WTC11 (cell line): Measurements from ENCODE around the gene HRH4.

Experiments
- ATF1 ChIP-seq: sonication (generic); formaldehyde crosslinking; IDR thresholded peaks from 2 replicates; pipeline ENCODE4 v1.8.1; 2023; ENCODE audit warnings: mild to moderate bottlenecking, moderate library complexity, missing genetic modification reagents
- ETV6 ChIP-seq: sonication (generic); formaldehyde crosslinking; IDR thresholded peaks from 2 replicates; pipeline ENCODE4 v1.8.1; 2022; ENCODE audit warnings: mild to moderate bottlenecking, missing genetic modification reagents
- NFE2L1 ChIP-seq: sonication (generic); formaldehyde crosslinking; IDR thresholded peaks from 2 replicates; pipeline ENCODE4 v1.8.1; 2023; ENCODE audit warnings: missing genetic modification reagents
- NFYB ChIP-seq: sonication (generic); formaldehyde crosslinking; conservative IDR thresholded peaks from 2 replicates; pipeline ENCODE4 v1.8.0; 2022; ENCODE audit warnings: low read depth, missing genetic modification reagents
- ZNF232 ChIP-seq: sonication (generic); formaldehyde crosslinking; IDR thresholded peaks from 2 replicates; pipeline ENCODE4 v1.8.0; 2022; ENCODE audit warnings: mild to moderate bottlenecking, missing genetic modification reagents
- ZNF263 ChIP-seq: sonication (generic); formaldehyde crosslinking; IDR thresholded peaks from 2 replicates; pipeline ENCODE4 v1.8.1; 2022; ENCODE audit warnings: low read depth, mild to moderate bottlenecking, moderate library complexity, missing genetic modification reagents
- TF ChIP-seq, protein P1 (sequence below): fragments of 200-600 bp; IDR thresholded peaks from 2 replicates; pipeline ENCODE4 v1.8.0; 2022; ENCODE audit warnings: antibody characterized with exemption
- TF ChIP-seq, protein P2 (sequence below): fragments of 250-450 bp; sonication (Bioruptor Pico); IDR thresholded peaks from 2 replicates; pipeline ENCODE4 v1.9.0; 2021; ENCODE audit warnings: mild to moderate bottlenecking

DNA sequence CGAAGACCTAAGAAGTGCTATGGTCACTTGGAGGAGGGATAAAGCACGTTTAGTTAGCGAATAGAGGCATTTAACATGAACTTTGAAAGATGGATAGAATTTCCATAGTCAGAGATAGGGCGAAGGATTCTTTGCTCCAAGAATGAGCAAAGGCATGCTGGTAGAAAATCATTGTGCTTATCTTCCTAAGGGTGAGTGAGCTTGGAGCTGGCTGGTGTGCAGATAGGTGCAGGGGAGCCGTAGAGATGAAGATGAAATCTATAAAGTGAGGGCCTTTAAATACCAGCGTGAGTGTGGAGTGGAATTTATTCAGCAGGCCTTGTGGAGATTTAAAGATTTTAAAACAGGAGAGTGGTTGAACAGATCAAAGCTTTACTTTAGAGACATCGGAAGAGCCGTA is 1.6 kb downstream of the HRH4 start:
- TF ChIP-seq, protein P1, sequence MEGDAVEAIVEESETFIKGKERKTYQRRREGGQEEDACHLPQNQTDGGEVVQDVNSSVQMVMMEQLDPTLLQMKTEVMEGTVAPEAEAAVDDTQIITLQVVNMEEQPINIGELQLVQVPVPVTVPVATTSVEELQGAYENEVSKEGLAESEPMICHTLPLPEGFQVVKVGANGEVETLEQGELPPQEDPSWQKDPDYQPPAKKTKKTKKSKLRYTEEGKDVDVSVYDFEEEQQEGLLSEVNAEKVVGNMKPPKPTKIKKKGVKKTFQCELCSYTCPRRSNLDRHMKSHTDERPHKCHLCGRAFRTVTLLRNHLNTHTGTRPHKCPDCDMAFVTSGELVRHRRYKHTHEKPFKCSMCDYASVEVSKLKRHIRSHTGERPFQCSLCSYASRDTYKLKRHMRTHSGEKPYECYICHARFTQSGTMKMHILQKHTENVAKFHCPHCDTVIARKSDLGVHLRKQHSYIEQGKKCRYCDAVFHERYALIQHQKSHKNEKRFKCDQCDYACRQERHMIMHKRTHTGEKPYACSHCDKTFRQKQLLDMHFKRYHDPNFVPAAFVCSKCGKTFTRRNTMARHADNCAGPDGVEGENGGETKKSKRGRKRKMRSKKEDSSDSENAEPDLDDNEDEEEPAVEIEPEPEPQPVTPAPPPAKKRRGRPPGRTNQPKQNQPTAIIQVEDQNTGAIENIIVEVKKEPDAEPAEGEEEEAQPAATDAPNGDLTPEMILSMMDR = no peak
- TF ChIP-seq ZNF232 (no peak), NFYB (CRISPR knock-in tag) (no peak), NFE2L1 (CRISPR knock-in tag) (no peak), ATF1 (CRISPR knock-in tag) (no peak), ETV6 (CRISPR knock-in tag) (no peak), ZNF263 (CRISPR knock-in tag) (no peak)
- TF ChIP-seq, protein P2, sequence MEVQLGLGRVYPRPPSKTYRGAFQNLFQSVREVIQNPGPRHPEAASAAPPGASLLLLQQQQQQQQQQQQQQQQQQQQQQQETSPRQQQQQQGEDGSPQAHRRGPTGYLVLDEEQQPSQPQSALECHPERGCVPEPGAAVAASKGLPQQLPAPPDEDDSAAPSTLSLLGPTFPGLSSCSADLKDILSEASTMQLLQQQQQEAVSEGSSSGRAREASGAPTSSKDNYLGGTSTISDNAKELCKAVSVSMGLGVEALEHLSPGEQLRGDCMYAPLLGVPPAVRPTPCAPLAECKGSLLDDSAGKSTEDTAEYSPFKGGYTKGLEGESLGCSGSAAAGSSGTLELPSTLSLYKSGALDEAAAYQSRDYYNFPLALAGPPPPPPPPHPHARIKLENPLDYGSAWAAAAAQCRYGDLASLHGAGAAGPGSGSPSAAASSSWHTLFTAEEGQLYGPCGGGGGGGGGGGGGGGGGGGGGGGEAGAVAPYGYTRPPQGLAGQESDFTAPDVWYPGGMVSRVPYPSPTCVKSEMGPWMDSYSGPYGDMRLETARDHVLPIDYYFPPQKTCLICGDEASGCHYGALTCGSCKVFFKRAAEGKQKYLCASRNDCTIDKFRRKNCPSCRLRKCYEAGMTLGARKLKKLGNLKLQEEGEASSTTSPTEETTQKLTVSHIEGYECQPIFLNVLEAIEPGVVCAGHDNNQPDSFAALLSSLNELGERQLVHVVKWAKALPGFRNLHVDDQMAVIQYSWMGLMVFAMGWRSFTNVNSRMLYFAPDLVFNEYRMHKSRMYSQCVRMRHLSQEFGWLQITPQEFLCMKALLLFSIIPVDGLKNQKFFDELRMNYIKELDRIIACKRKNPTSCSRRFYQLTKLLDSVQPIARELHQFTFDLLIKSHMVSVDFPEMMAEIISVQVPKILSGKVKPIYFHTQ = no peak
